HEK293T (cell line): ENCODE results near the gene TGFBR3L.

Experiments used
- ARNT ChIP-seq: fragments of 450-650 bp; IDR thresholded peaks from 2 replicates; pipeline ENCODE4 v1.6.1; 2017; ENCODE audit warnings: mild to moderate bottlenecking
- BHLHE40 ChIP-seq: fragments of 450-650 bp; IDR thresholded peaks from 2 replicates; pipeline ENCODE4 v1.6.1; 2016; ENCODE audit warnings: mild to moderate bottlenecking, moderate library complexity, borderline replicate concordance
- ELF4 ChIP-seq: fragments of 450-650 bp; IDR thresholded peaks from 2 replicates; pipeline ENCODE4 v1.6.1; 2017; ENCODE audit warnings: antibody characterized with exemption
- FOXK2 ChIP-seq: fragments of 450-650 bp; IDR thresholded peaks from 2 replicates; pipeline ENCODE4 v1.6.1; 2016; ENCODE audit warnings: mild to moderate bottlenecking
- FOXM1 ChIP-seq: fragments of 450-650 bp; IDR thresholded peaks from 2 replicates; pipeline ENCODE4 v1.6.1; 2017; ENCODE audit warnings: mild to moderate bottlenecking, borderline replicate concordance
- NFRKB ChIP-seq: fragments of 450-650 bp; IDR thresholded peaks from 2 replicates; pipeline ENCODE4 v1.6.1; 2016; ENCODE audit warnings: mild to moderate bottlenecking, moderate library complexity
- PKNOX1 ChIP-seq: fragments of 450-650 bp; IDR thresholded peaks from 2 replicates; pipeline ENCODE4 v1.6.1; 2016
- SUZ12 ChIP-seq: fragments of 450-650 bp; IDR thresholded peaks from 2 replicates; pipeline ENCODE4 v1.6.1; 2016; ENCODE audit warnings: mild to moderate bottlenecking
- TARDBP ChIP-seq: fragments of 450-650 bp; IDR thresholded peaks from 2 replicates; pipeline ENCODE4 v1.6.1; 2016

GRCh38 chr19:7870571-7871436 lies 43.8 kb upstream of the TGFBR3L start:
- TF ChIP-seq FOXM1 (no peak), TARDBP (no peak), ARNT (no peak), ELF4 (no peak), FOXK2 (no peak), NFRKB (no peak), BHLHE40 (no peak), SUZ12 (no peak), PKNOX1 (no peak)
